GM18873 (cell line): ENCODE data around the gene RPL18.

Source experiments
- ATAC-seq: cut with Tn5 transposase; IDR thresholded peaks from one replicate; pipeline ENCODE4 v1.9.1; 2021; ENCODE audit warnings: mild to moderate bottlenecking, moderate library complexity, moderate number of reproducible peaks; ENCODE audit not compliant: unreplicated experiment, low FRiP score

Gene RPL18

GRCh38 chr19:48631225-48631624 is 12.2 kb upstream of the RPL18 start:
- ATAC-seq = no peak

GRCh38 chr19:48630296-48631063 is 11.5 kb upstream of the RPL18 start:
- ATAC-seq = no peak

GRCh38 chr19:48629599-48630295 is 10.8 kb upstream of the RPL18 start:
- ATAC-seq = no peak

GRCh38 chr19:48629297-48629598 is 10.3 kb upstream of the RPL18 start:
- ATAC-seq = no peak

- no peak for ATAC-seq
Measured at GRCh38 chr19:48628486-48629296, 9.7 kb upstream of the RPL18 start.

- no peak for ATAC-seq
Measured at GRCh38 chr19:48627865-48628314, 8.9 kb upstream of the RPL18 start.

- no peak for ATAC-seq
Measured at GRCh38 chr19:48627201-48627864, 8.4 kb upstream of the RPL18 start.

GRCh38 chr19:48625891-48626327 is 6.9 kb upstream of the RPL18 start:
- no peak for ATAC-seq

GRCh38 chr19:48624791-48625723 is 6.1 kb upstream of the RPL18 start:
- ATAC-seq = no peak

GRCh38 chr19:48624067-48624594 is 5.2 kb upstream of the RPL18 start:
- no peak for ATAC-seq

GRCh38 chr19:48623556-48624066 is 4.6 kb upstream of the RPL18 start:
- ATAC-seq = no peak

- ATAC-seq = no peak
Measured at GRCh38 chr19:48619692-48620585, 961 bp upstream of the RPL18 start.

GRCh38 chr19:48618278-48618915 is 581 bp downstream of the RPL18 start:
- no peak for ATAC-seq

GRCh38 chr19:48617146-48617937 is 1.6 kb downstream of the RPL18 start:
- no peak for ATAC-seq

GRCh38 chr19:48616491-48617056 is 2.4 kb downstream of the RPL18 start:
- ATAC-seq = no peak

GRCh38 chr19:48616041-48616436 is 2.9 kb downstream of the RPL18 start:
- ATAC-seq = no peak
